Measurements from ENCODE around the gene KLK3. TPM values are rescaled to one million over a fixed set of nuclear protein-coding genes. Genes with fewer than 3 reads are reported as not detected.
"Not testable (repeated sequence)": the region's sequence is repeated elsewhere in the genome, so short reads cannot be mapped to it uniquely, and the experiment has no call there.

The KLK3 gene
- total RNA-seq: not detected

- peaks cover 5% of the 10 kb centered on the region for H3K9me3 Mint-ChIP-seq
- no peak within 1 kb of the TSS for H3K4me3 Mint-ChIP-seq
- H3K36me3 Mint-ChIP-seq (ENCODE audit: low read depth): no peaks in the 10 kb centered on the region
- no peaks in the 10 kb centered on the region for H3K4me1 Mint-ChIP-seq
- no peak within 1 kb of the TSS for H3K27ac Mint-ChIP-seq
- H3K27me3 Mint-ChIP-seq: peaks cover 51% of the 10 kb centered on the region
- ATAC-seq (replicated peaks): no peak
Observed at GRCh38 chr19:50854636-50855410, at the start of gene KLK3. Gene KLK3, plus strand, starts transcription at chr19:50854915. Its CDS starts 41 bp downstream, at chr19:50854956.

DNA sequence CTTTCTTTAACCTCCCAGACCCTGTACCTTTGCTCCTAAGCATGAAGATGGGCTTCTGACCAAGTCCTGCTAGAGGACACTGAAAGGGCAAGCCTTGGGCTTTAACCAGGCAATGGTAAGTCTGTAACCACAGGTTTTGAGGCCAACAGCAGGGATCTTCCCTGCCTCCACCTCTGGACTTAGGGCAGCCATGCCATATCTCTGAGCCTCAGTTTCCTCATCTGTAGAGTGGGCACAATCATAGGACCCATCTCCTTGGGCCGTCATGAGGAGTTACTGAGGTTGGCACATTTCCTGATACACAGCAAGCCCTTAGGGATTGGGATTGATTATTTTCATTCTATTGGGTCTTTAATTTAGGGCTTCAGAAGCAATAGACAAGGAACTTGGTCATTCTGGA, 45.9 kb upstream of the KLK3 start:
- H3K4me1 Mint-ChIP-seq: peaks cover 12% of the 10 kb centered on the region
- peaks cover 9% of the 10 kb centered on the region for H3K27me3 Mint-ChIP-seq
- H3K36me3 Mint-ChIP-seq (ENCODE audit: low read depth): peaks cover 12% of the 10 kb centered on the region
- no peaks in the 10 kb centered on the region for H3K9me3 Mint-ChIP-seq
- no peak overlapping the region for H3K27ac Mint-ChIP-seq
- H3K4me3 Mint-ChIP-seq: no peak overlapping the region
- ATAC-seq (replicated peaks): no peak

DNA sequence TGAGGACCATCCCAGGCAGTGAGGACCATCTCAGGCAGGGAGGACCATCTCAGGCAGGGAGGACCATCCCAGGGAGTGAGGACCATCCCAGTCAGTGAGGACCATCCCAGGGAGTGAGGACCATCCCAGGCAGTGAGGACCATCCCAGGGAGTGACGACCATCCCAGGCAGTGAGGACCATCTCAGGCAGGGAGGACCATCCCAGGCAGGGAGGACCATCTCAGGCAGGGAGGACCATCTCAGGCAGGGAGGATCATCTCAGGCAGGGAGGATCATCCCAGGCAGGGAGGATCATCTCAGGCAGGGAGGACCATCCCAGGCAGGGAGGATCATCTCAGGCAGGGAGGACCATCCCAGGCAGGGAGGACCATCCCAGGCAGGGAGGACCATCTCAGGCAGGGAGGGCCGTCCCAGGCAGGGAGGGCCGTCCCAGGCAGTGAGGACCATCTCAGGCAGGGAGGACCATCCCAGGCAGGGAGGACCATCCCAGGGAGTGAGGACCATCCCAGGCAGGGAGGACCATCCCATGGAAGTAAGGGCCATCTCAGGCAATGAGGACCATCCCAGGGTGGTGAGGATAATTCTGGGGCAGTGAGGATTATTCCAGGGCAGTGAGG, 43.0 kb upstream of the KLK3 start:
- H3K4me3 Mint-ChIP-seq; ATAC-seq (replicated peaks); H3K27ac Mint-ChIP-seq; H3K36me3 Mint-ChIP-seq (ENCODE audit: low read depth); H3K9me3 Mint-ChIP-seq: not testable (repeated sequence)
- Mint-ChIP-seq H3K27me3 (peaks cover 27% of the 10 kb centered on the region), H3K4me1 (peaks cover 11% of the 10 kb centered on the region)

GRCh38 chr19:50812474-50812873, 42.2 kb upstream of the KLK3 start:
- Mint-ChIP-seq H3K36me3 (ENCODE audit: low read depth) (no peaks in the 10 kb centered on the region), H3K27me3 (peaks cover 27% of the 10 kb centered on the region), H3K4me3 (no peak overlapping the region), H3K4me1 (peaks cover 18% of the 10 kb centered on the region), H3K9me3 (no peaks in the 10 kb centered on the region), H3K27ac (no peak overlapping the region)
- no peak for ATAC-seq (replicated peaks)

DNA sequence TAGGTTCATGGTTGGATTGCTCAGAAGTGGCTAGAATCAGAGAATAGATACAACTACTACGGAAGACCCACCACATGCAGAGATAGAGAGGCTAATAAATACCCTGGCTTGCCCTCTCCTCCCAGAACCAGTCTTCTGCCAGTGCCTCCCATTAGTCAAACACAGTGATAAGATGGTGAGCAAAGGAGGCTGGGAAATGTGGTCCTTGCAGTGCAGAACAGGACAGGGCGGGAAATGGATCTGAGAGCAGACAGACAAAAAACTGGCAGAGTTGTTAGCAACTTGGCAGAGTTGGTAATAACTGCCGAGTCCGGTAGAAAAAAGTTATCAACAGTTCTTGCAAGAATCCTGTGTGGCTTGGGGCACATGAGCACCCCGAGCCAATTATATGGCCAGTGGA, 39.8 kb upstream of the KLK3 start:
- peaks cover 26% of the 10 kb centered on the region for H3K4me1 Mint-ChIP-seq
- H3K4me3 Mint-ChIP-seq: no peak overlapping the region
- H3K27me3 Mint-ChIP-seq: peaks cover 41% of the 10 kb centered on the region
- no peaks in the 10 kb centered on the region for H3K36me3 Mint-ChIP-seq (ENCODE audit: low read depth)
- no peaks in the 10 kb centered on the region for H3K9me3 Mint-ChIP-seq
- no peak overlapping the region for H3K27ac Mint-ChIP-seq
- ATAC-seq (replicated peaks): no peak

GRCh38 chr19:50815439-50815838, 39.3 kb upstream of the KLK3 start:
- no peaks in the 10 kb centered on the region for H3K9me3 Mint-ChIP-seq
- peaks cover 29% of the 10 kb centered on the region for H3K4me1 Mint-ChIP-seq

GRCh38 chr19:50817941-50818858, 36.5 kb upstream of the KLK3 start:
- Mint-ChIP-seq H3K9me3 (no peaks in the 10 kb centered on the region), H3K36me3 (ENCODE audit: low read depth) (no peaks in the 10 kb centered on the region)
- peak; percentile 44 for ATAC-seq (replicated peaks)

More at GRCh38 chr19:50815439-50815838, 39.3 kb upstream of the KLK3 start:
- no peak overlapping the region for H3K27ac Mint-ChIP-seq
- peaks cover 45% of the 10 kb centered on the region for H3K27me3 Mint-ChIP-seq
- H3K4me3 Mint-ChIP-seq: no peak overlapping the region
- H3K36me3 Mint-ChIP-seq (ENCODE audit: low read depth): no peaks in the 10 kb centered on the region
- ATAC-seq (replicated peaks): no peak

GRCh38 chr19:50818859-50819472, 35.7 kb upstream of the KLK3 start:
- Mint-ChIP-seq H3K4me1 (peaks cover 30% of the 10 kb centered on the region), H3K9me3 (no peaks in the 10 kb centered on the region), H3K27ac (no peak overlapping the region), H3K27me3 (peaks cover 65% of the 10 kb centered on the region), H3K4me3 (peak overlapping the region; percentile 78), H3K36me3 (ENCODE audit: low read depth) (no peaks in the 10 kb centered on the region)
- no peak for ATAC-seq (replicated peaks)

More at GRCh38 chr19:50817941-50818858, 36.5 kb upstream of the KLK3 start:
- H3K27me3 Mint-ChIP-seq: peaks cover 64% of the 10 kb centered on the region
- H3K4me3 Mint-ChIP-seq: peak overlapping the region; percentile 78
- H3K4me1 Mint-ChIP-seq: peaks cover 30% of the 10 kb centered on the region
- peak overlapping the region; percentile 79 for H3K27ac Mint-ChIP-seq

GRCh38 chr19:50819636-50820035, 35.1 kb upstream of the KLK3 start:
- Mint-ChIP-seq H3K4me1 (peaks cover 30% of the 10 kb centered on the region), H3K36me3 (ENCODE audit: low read depth) (no peaks in the 10 kb centered on the region), H3K27ac (no peak overlapping the region), H3K9me3 (no peaks in the 10 kb centered on the region), H3K4me3 (peak overlapping the region; percentile 61), H3K27me3 (peaks cover 61% of the 10 kb centered on the region)
- ATAC-seq (replicated peaks): no peak

- Mint-ChIP-seq H3K9me3 (no peaks in the 10 kb centered on the region), H3K27me3 (peaks cover 57% of the 10 kb centered on the region), H3K36me3 (ENCODE audit: low read depth) (no peaks in the 10 kb centered on the region), H3K4me3 (peak overlapping the region; percentile 61), H3K4me1 (peaks cover 30% of the 10 kb centered on the region), H3K27ac (peak overlapping the region; percentile 62)
- ATAC-seq (replicated peaks): no peak
Observed at GRCh38 chr19:50820086-50820485, 34.6 kb upstream of the KLK3 start.

- no peak for ATAC-seq (replicated peaks)
- Mint-ChIP-seq H3K36me3 (ENCODE audit: low read depth) (no peaks in the 10 kb centered on the region), H3K4me3 (peak overlapping the region; percentile 61), H3K27me3 (peaks cover 52% of the 10 kb centered on the region), H3K27ac (peak overlapping the region; percentile 62), H3K4me1 (peaks cover 30% of the 10 kb centered on the region), H3K9me3 (no peaks in the 10 kb centered on the region)
Observed at GRCh38 chr19:50820549-50821247, 34.0 kb upstream of the KLK3 start.

DNA sequence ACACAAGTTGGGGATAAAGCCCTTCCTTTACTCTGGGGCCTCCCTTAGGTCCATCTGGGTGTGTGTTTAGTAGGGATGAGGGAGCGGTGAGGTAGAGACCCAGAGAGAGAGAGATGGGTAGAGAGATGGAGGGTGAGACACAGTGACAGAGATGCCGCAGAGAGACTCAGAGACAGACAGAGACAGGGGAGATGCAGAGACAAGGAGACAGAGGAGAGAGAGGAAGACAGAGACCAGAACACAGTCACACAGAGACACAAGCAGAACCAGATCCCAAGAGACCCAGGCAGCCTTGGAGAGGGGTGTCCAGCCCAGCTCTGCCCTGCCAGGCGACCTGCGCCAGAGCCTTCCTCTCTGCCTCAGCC, 33.5 kb upstream of the KLK3 start:
- H3K4me3 Mint-ChIP-seq: peak overlapping the region; percentile 61
- ATAC-seq (replicated peaks): no peak

GRCh38 chr19:50821622-50822021, 33.1 kb upstream of the KLK3 start:
- no peaks in the 10 kb centered on the region for H3K36me3 Mint-ChIP-seq (ENCODE audit: low read depth)
- H3K4me3 Mint-ChIP-seq: no peak overlapping the region
- H3K4me1 Mint-ChIP-seq: peaks cover 24% of the 10 kb centered on the region
- peaks cover 55% of the 10 kb centered on the region for H3K27me3 Mint-ChIP-seq
- no peaks in the 10 kb centered on the region for H3K9me3 Mint-ChIP-seq
- H3K27ac Mint-ChIP-seq: no peak overlapping the region
- ATAC-seq (replicated peaks): no peak

More for the DNA sequence above, 33.5 kb upstream of the KLK3 start:
- H3K4me1 Mint-ChIP-seq: peaks cover 27% of the 10 kb centered on the region
- H3K27me3 Mint-ChIP-seq: peaks cover 53% of the 10 kb centered on the region
- no peaks in the 10 kb centered on the region for H3K36me3 Mint-ChIP-seq (ENCODE audit: low read depth)
- no peaks in the 10 kb centered on the region for H3K9me3 Mint-ChIP-seq
- no peak overlapping the region for H3K27ac Mint-ChIP-seq
